Naive thymus-derived CD8-positive, alpha-beta T cell (primary cell): Measurements from ENCODE around the gene SEPTIN5. TPM values are rescaled to one million over a fixed set of nuclear protein-coding genes. Genes with fewer than 3 reads are reported as not detected.

Experiments
- ATAC-seq, 2 donors: fragments of 150-1000 bp; cut with Tn5 transposase in 1 of 2; sonication (Bioruptor Pico), chemical (Tn5 transposase) in 1 of 2; 1 replicate in 1 of 2; 2 replicates in 1 of 2; pipeline ENCODE4 v1.10.0; 2021; ENCODE audit warnings: mild to moderate bottlenecking in 2 of 2, moderate library complexity in 2 of 2
- POLR2A ChIA-PET: fragments of 350-600 bp; sonication (Branson Sonifier 250); formaldehyde crosslinking; loops from one replicate; lab custom pipeline; 2021; ENCODE audit warnings: antibody characterized with exemption; lab: Charles Lee
- DNase-seq, 10 donors: peaks; one replicate each; pipeline versions ENCODE4 v3.0.0 to v3.0.0-alpha.2; 2020 to 2022
- H3K27ac Mint-ChIP-seq, 10 donors: one replicate each; pipeline ENCODE4 v1.8.0; 2020 to 2022; ENCODE audit warnings: mild to moderate bottlenecking in 10 of 10, mixed read lengths in 10 of 10, moderate library complexity in 4 of 10, inconsistent platforms in 1 of 10
- H3K27me3 Mint-ChIP-seq, 5 donors: one replicate each; pipeline ENCODE4 v1.8.0; 2021 to 2022; ENCODE audit warnings: mixed read lengths in 5 of 5
- H3K36me3 Mint-ChIP-seq, 3 donors: one replicate each; pipeline ENCODE4 v1.8.0; 2020 to 2022; ENCODE audit warnings: mixed read lengths in 3 of 3, mild to moderate bottlenecking in 2 of 3, inconsistent platforms in 1 of 3
- H3K4me1 Mint-ChIP-seq, 4 donors: one replicate each; pipeline ENCODE4 v1.8.0; 2021 to 2022; ENCODE audit warnings: mixed read lengths in 4 of 4
- H3K4me3 Mint-ChIP-seq, 10 donors: one replicate each; pipeline ENCODE4 v1.8.0; 2020 to 2022; ENCODE audit warnings: mild to moderate bottlenecking in 10 of 10, mixed read lengths in 10 of 10, moderate library complexity in 6 of 10, inconsistent platforms in 1 of 10
- H3K9me3 Mint-ChIP-seq, 9 donors: one replicate each; pipeline ENCODE4 v1.8.0; 2020 to 2022; ENCODE audit warnings: mixed read lengths in 9 of 9, mild to moderate bottlenecking in 3 of 9, inconsistent platforms in 1 of 9, moderate library complexity in 1 of 9
- polyA plus RNA-seq, 3 donors: library from polyadenylated mRNA; unstranded; fragments of 300-500 nt; fragmentation: Illumina TruSeq; gene quantifications; one replicate each; pipeline ENCODE4 v1.2.3, GENCODE V29; 2021
- total RNA-seq, 8 experiments: library from RNA in 2 of 8; stranded (reverse) in 2 of 8; gene quantifications; one replicate each; pipeline ENCODE4 v1.2.3 and lab custom pipeline; 2021 to 2026

The SEPTIN5 gene
- total and polyA plus RNA-seq, 5 experiments from 2014 or later: 0.32 to 1.5 (median 0.55) TPM; not detected in 2

DNA sequence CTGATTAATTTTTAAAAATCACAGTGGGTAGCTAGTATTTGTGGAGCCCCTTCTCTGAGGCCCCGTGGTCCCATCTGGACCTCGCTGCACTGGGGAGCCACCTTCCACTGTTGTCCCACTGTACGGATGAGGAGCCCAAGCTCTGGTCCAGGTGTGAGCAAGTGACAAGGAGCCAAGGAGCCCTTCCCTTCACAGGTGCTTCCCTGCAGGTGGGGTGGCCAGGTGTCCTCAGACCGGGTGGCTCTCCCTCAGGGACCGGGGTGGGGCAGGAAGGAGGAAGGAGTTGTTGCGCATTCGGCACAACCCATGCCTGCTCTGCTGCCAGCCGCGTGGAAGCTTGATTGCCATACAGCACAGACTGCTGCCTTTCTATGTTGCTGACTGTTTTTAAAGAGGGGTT is 10.4 kb upstream of the SEPTIN5 start:
- no peak overlapping the region for H3K4me3 Mint-ChIP-seq
- no peaks in the 10 kb centered on the region for H3K9me3 Mint-ChIP-seq
- POLR2A ChIA-PET: no interaction called here
- no peak for DNase-seq
- H3K36me3 Mint-ChIP-seq: no peaks in the 10 kb centered on the region
- no peak overlapping the region for H3K27ac Mint-ChIP-seq
- peaks cover 0 to 7% (median 0%) of the 10 kb centered on the region in 5 donors for H3K27me3 Mint-ChIP-seq
- H3K4me1 Mint-ChIP-seq: no peaks in the 10 kb centered on the region
- ATAC-seq: no peak

DNA sequence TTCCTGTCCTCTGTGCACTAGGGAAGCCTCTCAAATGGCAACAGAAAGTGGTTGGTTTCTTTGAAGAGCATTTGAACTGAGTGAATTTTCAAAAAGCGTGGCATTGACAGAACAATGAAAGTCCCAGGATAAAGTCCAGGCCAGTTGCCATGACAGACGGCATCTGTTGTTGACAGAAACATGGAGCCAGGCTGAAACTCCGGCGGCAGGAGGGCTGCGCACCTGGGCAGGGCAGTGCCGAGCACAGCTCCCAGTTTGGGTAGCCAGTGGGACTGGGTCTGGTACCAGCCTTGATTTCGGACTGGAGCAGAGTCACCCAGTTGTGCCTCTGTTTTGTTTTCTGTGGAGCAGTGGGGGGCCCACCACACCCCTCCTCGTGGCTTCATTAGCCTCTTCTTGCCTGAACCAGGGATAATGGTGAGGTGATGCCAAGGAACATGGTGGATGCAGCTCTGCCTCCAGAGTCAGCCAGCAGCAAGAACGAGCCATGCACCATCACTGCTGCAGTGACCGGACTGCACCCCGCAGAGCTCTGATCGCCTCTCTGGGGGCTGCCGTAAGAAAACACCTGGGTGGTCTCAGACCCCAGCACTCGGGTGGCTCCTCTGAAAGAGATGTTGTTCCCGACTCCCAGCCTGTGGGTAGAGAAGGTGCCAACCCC is 9.8 kb upstream of the SEPTIN5 start:
- H3K36me3 Mint-ChIP-seq: no peaks in the 10 kb centered on the region
- DNase-seq (no peak), ATAC-seq (no peak)
- no peak overlapping the region for H3K27ac Mint-ChIP-seq
- peaks cover 0 to 7% (median 2%) of the 10 kb centered on the region in 5 donors for H3K27me3 Mint-ChIP-seq
- H3K9me3 Mint-ChIP-seq: no peaks in the 10 kb centered on the region
- no peaks in the 10 kb centered on the region for H3K4me1 Mint-ChIP-seq
- H3K4me3 Mint-ChIP-seq: no peak overlapping the region
- POLR2A ChIA-PET: no interaction called here

DNA sequence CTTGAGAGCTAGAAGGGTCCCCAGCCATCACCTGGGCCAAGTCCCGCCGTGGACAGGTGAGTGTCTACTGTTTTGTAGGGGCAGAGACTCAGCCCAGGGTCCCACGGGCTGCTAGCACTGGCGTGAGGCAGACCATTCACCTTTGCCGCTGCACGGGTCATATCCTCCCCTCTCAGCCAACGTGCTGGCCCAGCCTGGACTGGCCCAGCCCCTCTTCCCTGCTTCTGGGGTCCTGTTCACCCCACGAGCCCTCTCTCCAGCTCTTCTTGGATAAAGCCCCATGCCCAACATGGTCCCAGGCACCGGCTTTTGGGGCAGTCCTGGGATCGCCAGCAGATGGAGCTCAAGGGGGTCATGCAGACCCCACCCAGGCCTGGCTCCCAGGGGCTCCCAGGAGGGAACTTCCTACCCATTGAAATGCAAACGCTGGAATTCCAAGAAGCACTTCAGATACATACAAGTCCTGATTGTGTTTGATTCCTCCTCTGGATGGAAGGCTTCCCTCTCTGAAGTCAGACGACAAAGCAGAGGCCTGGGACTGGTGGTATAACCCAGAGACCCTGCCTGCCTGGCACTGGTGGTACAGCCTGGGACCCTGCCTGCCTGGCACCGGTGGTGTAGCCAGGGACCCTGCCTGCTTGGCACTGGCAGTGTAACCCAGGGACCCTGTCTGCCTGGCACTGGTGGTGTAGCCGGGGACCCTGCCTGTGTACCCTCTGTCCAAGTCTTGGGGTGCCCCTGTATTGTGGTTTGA is 8.9 kb upstream of the SEPTIN5 start:
- no peak for DNase-seq
- Mint-ChIP-seq H3K27ac (peak overlapping the region in 2 of 10 donors; percentile 5 to 43), H3K4me3 (no peak overlapping the region), H3K4me1 (no peaks in the 10 kb centered on the region), H3K36me3 (no peaks in the 10 kb centered on the region), H3K27me3 (peaks cover 0 to 6% (median 1%) of the 10 kb centered on the region in 5 donors), H3K9me3 (no peaks in the 10 kb centered on the region)
- POLR2A ChIA-PET: no interaction called here
- ATAC-seq: no peak

DNA sequence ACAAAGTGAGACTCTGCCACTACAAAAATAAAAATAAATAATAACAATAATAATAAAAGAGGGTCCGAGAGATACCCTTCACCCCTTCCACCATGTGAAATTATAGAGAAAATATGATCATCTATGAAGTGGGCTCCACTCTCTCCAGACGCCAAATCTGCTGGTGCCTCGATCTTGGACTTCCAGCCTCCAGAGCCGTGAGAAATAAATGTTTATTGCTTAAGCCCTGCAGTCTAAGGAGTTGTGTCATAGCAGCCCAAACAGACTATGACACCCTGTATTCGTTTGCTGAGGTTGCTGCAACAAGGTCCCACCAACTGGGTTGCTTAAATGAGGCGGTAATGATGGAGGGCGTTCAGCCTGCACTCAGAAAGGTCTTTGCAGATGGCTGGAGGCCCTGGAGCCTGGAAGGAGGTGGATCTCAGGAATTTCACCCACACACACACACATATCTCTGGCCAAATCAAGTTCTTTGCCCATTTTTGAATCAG is 7.6 kb upstream of the SEPTIN5 start:
- H3K4me1 Mint-ChIP-seq: no peaks in the 10 kb centered on the region
- POLR2A ChIA-PET: no interaction called here
- no peaks in the 10 kb centered on the region for H3K9me3 Mint-ChIP-seq
- H3K27ac Mint-ChIP-seq: no peak overlapping the region
- no peak for DNase-seq
- peaks cover 0 to 5% (median 0%) of the 10 kb centered on the region in 5 donors for H3K27me3 Mint-ChIP-seq
- H3K36me3 Mint-ChIP-seq: no peaks in the 10 kb centered on the region
- ATAC-seq: no peak
- H3K4me3 Mint-ChIP-seq: no peak overlapping the region

DNA sequence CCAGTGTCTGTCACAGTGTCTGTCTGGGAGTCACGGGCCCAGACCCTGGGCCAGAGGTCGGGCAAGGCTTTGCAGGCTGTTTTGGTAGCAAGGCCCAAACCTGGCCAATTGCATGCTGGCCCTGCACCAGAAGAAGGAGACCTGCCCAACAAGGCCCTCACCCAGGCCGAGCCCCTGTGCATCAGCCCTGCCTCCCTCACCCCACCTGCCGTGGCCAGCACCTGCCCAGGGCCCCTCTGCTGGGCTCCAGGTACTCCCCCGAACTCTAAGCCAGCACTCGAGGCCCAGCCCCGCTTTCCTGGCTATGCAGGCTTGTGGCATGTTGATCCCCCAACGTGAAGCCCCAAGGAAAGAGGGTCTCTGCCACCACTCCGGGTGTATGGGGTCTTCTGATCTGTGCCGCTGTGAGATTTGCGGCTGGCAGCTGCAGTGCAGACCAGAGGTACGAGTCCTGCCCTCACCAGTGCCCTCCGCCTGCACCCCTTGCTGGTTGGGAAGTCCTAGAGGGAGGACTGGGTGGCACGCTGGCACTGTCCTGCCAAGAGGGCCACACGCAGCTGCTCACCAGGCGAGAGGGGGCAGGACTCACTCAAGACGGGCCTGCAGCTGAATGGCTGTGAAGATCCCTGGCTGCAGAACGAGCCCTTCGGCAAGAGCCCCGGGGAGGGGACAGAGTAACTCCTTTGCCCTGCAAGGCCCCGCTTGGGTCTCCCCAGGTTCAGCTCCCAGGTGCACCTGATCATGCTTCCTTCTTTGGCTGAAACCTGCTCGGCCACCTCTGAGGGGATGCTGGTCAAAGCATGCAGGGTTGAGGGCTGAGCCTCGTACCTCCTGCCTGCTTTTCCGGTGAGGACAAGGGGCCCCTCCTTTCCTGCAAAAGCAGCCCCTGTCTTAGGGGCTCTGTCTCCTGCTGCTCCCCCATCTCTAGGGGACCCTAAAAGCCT is 6.7 kb upstream of the SEPTIN5 start:
- ATAC-seq (no peak), DNase-seq (no peak)
- no peaks in the 10 kb centered on the region for H3K4me1 Mint-ChIP-seq
- no peaks in the 10 kb centered on the region for H3K9me3 Mint-ChIP-seq
- POLR2A ChIA-PET: no interaction called here
- H3K4me3 Mint-ChIP-seq: no peak overlapping the region
- H3K27ac Mint-ChIP-seq: no peak overlapping the region
- H3K27me3 Mint-ChIP-seq: peaks cover 0 to 5% (median 0%) of the 10 kb centered on the region in 5 donors
- no peaks in the 10 kb centered on the region for H3K36me3 Mint-ChIP-seq

DNA sequence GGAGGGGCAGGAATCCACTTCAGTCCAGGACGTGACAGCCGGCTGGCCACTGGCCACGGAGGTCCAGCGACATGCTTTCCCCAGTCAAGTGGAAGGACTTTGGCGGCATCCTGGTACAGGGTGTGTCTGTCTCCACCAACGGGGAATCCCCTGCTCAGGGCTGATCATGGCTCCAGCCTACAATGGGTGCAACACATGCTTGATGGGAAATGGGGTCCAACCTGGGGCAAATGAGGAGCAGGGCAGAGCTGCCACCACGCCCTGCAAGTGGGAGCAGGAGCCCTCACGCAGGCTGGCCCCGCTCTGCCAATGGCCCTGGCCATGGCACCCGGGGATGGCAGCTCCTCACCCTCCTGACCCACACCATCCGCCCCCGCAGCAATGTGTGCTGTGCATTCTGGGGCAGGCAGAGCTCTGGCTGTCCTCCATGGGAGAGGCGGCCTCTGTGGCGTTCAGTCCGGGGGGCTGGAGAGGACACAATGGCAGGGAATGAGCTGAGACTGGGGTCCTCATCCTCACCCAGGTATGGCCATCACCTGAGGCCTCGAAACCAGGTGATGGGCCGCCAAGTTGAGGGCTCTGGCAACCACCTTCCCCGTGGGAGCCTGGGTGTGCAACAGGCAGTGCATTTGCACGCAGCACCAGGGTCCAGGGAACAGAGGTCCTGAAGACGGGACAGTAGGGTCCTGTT is 5.8 kb upstream of the SEPTIN5 start:
- POLR2A ChIA-PET: no interaction called here
- no peak for DNase-seq
- Mint-ChIP-seq H3K4me1 (peaks cover 0 to 3% (median 0%) of the 10 kb centered on the region in 4 donors), H3K9me3 (no peaks in the 10 kb centered on the region), H3K27me3 (peaks cover 0 to 6% (median 5%) of the 10 kb centered on the region in 5 donors), H3K27ac (no peak overlapping the region), H3K36me3 (no peaks in the 10 kb centered on the region), H3K4me3 (no peak overlapping the region)
- no peak for ATAC-seq

DNA sequence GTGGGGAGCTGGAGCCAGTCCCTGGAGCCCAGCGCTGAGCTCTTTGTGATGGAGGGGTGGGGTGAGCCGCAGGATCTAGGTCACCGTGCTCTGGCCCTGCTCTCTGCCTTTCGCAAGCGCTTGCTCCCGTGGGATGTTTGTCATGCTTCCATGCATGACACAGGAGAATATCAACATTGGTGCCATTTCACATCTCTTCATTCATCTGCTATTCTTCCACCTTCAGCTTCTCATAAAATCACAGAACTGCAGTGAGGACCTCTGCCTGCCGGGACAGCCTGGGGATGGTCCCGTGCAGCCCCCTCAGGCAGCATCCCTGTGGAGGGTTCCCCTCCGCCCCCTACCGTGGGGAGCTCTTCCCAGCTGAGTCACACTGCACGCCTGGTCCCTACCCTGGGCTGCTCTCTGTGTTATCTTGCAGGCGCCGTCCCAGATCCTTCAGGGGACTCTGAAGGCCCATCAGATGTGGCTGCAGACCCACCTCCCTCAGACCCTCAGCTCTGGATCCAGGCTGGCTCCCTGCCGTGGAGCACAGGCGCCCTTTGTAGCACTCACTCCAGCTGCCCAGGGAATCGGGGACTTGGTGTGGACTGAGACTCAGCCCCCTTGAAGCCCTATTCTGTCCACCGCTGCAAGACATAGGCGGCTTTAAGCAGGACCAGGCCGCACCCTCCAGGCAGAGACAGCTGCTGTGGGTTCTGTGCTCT is 5.1 kb upstream of the SEPTIN5 start:
- POLR2A ChIA-PET: no interaction called here
- no peak for DNase-seq
- ATAC-seq: no peak
- H3K9me3 Mint-ChIP-seq: no peaks in the 10 kb centered on the region
- H3K36me3 Mint-ChIP-seq: no peaks in the 10 kb centered on the region
- H3K4me3 Mint-ChIP-seq: no peak overlapping the region
- peaks cover 0 to 5% (median 0%) of the 10 kb centered on the region in 4 donors for H3K4me1 Mint-ChIP-seq
- peaks cover 1 to 10% (median 9%) of the 10 kb centered on the region in 5 donors for H3K27me3 Mint-ChIP-seq
- H3K27ac Mint-ChIP-seq: no peak overlapping the region

DNA sequence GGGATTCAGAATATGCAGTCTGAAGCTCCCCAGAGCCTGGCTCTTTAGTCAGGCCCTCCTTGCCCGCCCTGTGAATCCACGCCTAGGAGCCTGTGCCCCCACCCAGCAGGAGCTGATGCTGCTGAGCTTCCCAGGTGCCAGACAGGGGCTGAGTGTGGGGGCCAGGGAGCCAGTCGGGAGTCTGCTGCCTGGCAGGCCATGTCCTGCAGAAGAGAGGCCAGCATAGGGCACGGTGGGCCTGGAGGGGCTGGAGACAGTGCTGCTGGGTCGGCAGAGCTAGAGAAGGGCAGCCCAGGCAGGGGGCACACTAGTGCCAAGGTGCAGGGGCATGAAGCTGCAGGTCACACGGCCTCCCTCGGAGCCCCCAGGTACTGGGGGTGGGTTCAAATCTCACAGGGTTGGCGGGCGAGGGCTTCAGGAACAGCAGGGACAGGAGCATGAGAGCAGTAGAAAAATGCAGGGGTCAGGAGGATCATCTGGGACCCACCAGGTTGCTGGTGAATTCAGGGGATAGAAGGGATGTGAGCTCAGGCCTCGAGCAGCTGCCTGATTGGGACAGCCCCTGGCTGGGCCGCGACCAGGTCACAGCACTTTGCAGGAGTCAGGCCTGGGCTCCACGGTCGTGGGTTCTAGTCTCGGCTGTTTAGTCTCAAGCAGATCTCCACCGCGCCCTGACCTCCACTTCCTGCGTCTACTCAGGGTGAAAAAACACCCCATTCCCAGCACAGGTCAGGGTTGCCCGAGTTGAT is 4.1 kb upstream of the SEPTIN5 start:
- Mint-ChIP-seq H3K4me3 (no peak overlapping the region), H3K36me3 (no peaks in the 10 kb centered on the region), H3K27ac (peak overlapping the region in 1 of 10 donors; percentile 9), H3K27me3 (peaks cover 1 to 10% (median 9%) of the 10 kb centered on the region in 5 donors), H3K4me1 (peaks cover 0 to 5% (median under 1%) of the 10 kb centered on the region in 4 donors), H3K9me3 (no peaks in the 10 kb centered on the region)
- POLR2A ChIA-PET: no interaction called here
- ATAC-seq: no peak
- peak in 1 of 10 donors; percentile 36 for DNase-seq

DNA sequence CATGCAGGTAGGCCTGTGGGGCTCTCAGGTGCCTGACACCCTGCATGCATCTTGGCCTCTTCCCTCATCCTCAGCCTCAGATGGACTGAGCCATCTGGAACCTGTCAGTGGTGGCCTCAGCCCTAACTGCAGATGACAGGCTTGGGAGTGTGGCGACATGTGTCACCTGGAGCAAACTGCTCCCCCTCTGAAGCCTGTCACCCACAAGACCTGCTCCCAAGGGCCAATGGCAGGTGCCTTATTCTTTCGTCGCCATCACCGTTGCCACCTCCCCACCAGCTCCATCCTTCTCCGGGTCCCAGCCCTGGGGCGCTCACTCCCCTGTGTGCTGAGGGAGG is 3.6 kb upstream of the SEPTIN5 start:
- ATAC-seq (no peak), DNase-seq (peak in 1 of 10 donors; percentile 24)
- POLR2A ChIA-PET: no interaction called here
- H3K4me3 Mint-ChIP-seq: no peak overlapping the region
- H3K36me3 Mint-ChIP-seq: no peaks in the 10 kb centered on the region
- no peaks in the 10 kb centered on the region for H3K9me3 Mint-ChIP-seq
- H3K27ac Mint-ChIP-seq: peak overlapping the region in 2 of 10 donors; percentile 9 to 48
- peaks cover 0 to 5% (median under 1%) of the 10 kb centered on the region in 4 donors for H3K4me1 Mint-ChIP-seq
- H3K27me3 Mint-ChIP-seq: peaks cover 1 to 11% (median 9%) of the 10 kb centered on the region in 5 donors

DNA sequence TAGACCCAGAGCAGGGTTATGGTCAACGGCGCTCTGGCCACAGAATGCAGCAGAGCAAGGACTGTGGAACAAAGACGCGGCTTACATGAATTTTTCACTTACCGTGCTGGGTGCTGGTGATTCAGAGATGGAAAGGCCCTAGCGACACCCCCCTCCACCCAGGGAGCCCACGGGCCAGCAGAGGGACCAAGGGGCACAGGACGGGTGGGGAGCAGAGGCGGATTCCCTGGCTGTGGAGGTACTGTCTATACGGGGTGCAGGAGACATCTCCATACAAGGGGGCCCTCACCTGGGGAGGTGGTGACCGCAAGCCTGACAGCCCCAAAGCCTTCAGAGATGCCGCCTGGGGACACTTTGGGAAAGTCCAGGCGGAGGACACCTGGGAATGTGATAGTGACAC is 1.1 kb upstream of the SEPTIN5 start:
- peaks cover 1 to 18% (median 9%) of the 10 kb centered on the region in 5 donors for H3K27me3 Mint-ChIP-seq
- peak in 1 of 10 donors; percentile 37 for DNase-seq
- H3K4me1 Mint-ChIP-seq: peaks cover 0 to 9% (median under 1%) of the 10 kb centered on the region in 4 donors

DNA sequence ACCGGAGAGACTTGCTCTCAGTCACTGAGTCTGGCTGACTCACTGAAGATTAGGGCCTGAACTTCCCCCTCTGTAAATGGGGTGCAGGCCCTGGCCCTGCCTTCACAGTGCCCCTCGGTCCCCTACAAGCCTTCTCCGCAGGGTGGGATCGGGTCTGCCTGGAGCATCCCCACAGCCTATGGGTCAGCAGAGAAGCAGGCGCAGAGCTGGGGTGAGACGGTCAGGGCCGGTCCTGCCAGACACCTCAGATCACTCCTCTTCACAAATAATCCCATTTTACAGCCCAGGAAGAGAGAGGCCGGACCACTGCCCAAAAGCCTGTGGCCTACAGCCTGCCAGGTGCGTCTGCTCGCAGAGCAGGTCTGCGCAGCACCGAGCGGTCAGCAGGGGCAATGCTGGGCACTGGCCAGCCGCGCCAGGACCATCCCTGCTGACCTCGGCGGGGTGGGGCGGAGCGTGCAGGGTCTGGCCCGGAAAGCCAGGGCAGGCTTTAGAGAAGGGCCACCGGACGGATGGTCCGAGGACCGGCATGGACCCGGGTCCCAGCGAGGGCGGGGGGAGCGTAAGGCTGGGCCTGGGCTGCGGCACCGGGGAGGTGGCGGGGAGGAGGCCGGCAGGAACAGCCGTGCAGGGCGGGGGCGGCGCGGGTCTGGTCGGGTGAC is 522 bp upstream of the SEPTIN5 start:
- H3K27ac Mint-ChIP-seq: peak overlapping the region in 2 of 10 donors; percentile 35 to 53
- H3K36me3 Mint-ChIP-seq: no peaks in the 10 kb centered on the region
- peaks cover 0 to 9% (median under 1%) of the 10 kb centered on the region in 4 donors for H3K4me1 Mint-ChIP-seq
- DNase-seq (peak in 1 of 10 donors; percentile 53), ATAC-seq (no peak)
- H3K27me3 Mint-ChIP-seq: peaks cover 1 to 18% (median 9%) of the 10 kb centered on the region in 5 donors
- H3K9me3 Mint-ChIP-seq: no peaks in the 10 kb centered on the region
- peak overlapping the region; percentile 42 to 83 (median 76) for H3K4me3 Mint-ChIP-seq
- POLR2A ChIA-PET: no interaction called here

More for the DNA sequence above, 1.1 kb upstream of the SEPTIN5 start:
- H3K9me3 Mint-ChIP-seq: no peaks in the 10 kb centered on the region
- peak overlapping the region in 1 of 10 donors; percentile 53 for H3K27ac Mint-ChIP-seq
- peak overlapping the region; percentile 22 to 83 (median 76) for H3K4me3 Mint-ChIP-seq
- no peak for ATAC-seq
- POLR2A ChIA-PET: no interaction called here
- no peaks in the 10 kb centered on the region for H3K36me3 Mint-ChIP-seq
